GM12878 (cell line): ENCODE data around the gene DNAH17.

Experiments
- BCL11A ChIP-seq: IDR thresholded peaks from 2 replicates; pipeline ENCODE4 v1.6.1; 2011; ENCODE audit warnings: low read depth, low read length
- BHLHE40 ChIP-seq, 2 experiments: fragments of 450-650 bp in 1 of 2; IDR thresholded peaks; 2 replicates each; pipeline ENCODE4 v1.6.1; 2011 to 2017; ENCODE audit warnings: low read depth in 2 of 2, borderline replicate concordance in 1 of 2, improper control_type of control experiment in 1 of 2, low read length in 1 of 2, mild to moderate bottlenecking in 1 of 2
- EGR1 ChIP-seq, 2 experiments: IDR thresholded peaks; 1 replicate in 1 of 2; 2 replicates in 1 of 2; pipeline ENCODE4 v1.6.1; 2011 to 2012; ENCODE audit warnings: low read depth in 2 of 2, low read length in 2 of 2, borderline replicate concordance in 1 of 2, mild to moderate bottlenecking in 1 of 2, moderate library complexity in 1 of 2
- EP300 ChIP-seq, 2 experiments: fragments of 150-350 bp in 1 of 2; IDR thresholded peaks; 2 replicates each; pipeline ENCODE4 v1.6.1; 2011 to 2012; ENCODE audit warnings: low read depth in 2 of 2, low read length in 2 of 2, borderline replicate concordance in 1 of 2, improper control_type of control experiment in 1 of 2, inconsistent platforms in 1 of 2; ENCODE audit not compliant: control insufficient read depth in 1 of 2
- KDM1A ChIP-seq: fragments of 200-600 bp; sonication (generic); IDR thresholded peaks from 2 replicates; pipeline ENCODE4 v1.6.1; 2016; ENCODE audit warnings: borderline replicate concordance
- POLR2A ChIP-seq: IDR thresholded peaks from 2 replicates; pipeline ENCODE4 v1.6.1; 2011; ENCODE audit warnings: low read depth, mild to moderate bottlenecking, low read length
- POLR2AphosphoS5 ChIP-seq: IDR thresholded peaks from 2 replicates; pipeline ENCODE4 v1.6.1; 2011; ENCODE audit warnings: mild to moderate bottlenecking, low read length, inconsistent platforms
- ZNF217 ChIP-seq: fragments of 450-650 bp; IDR thresholded peaks from 2 replicates; pipeline ENCODE4 v1.6.1; 2017; ENCODE audit warnings: antibody characterized with exemption, mild to moderate bottlenecking
- TF ChIP-seq, protein P1 (sequence below): IDR thresholded peaks from 2 replicates; pipeline ENCODE4 v1.6.1; 2011; ENCODE audit warnings: borderline replicate concordance, low read depth, mild to moderate bottlenecking, moderate library complexity, low read length; ENCODE audit not compliant: insufficient read depth, poor library complexity, severe bottlenecking
- TF ChIP-seq, protein P2 (sequence below): IDR thresholded peaks from 2 replicates; pipeline ENCODE4 v1.6.1; 2012; ENCODE audit warnings: mild to moderate bottlenecking, low read depth, low read length
- TF ChIP-seq, protein P3 (sequence below): fragments of 450-650 bp; formaldehyde crosslinking; IDR thresholded peaks from 2 replicates; pipeline ENCODE4 v1.4.0; 2022; ENCODE audit warnings: mild to moderate bottlenecking, moderate library complexity
- TF ChIP-seq, protein P4 (sequence below): fragments of 450-650 bp; IDR thresholded peaks from 2 replicates; pipeline ENCODE4 v1.6.1; 2017; ENCODE audit warnings: mild to moderate bottlenecking, moderate library complexity
- TF ChIP-seq, protein P5 (sequence below), 3 experiments: IDR thresholded peaks in 2 of 3; conservative IDR thresholded peaks in 1 of 3; 2 replicates each; pipeline ENCODE4 v1.5.1; 2011; ENCODE audit warnings: low read depth in 3 of 3, low read length in 3 of 3, mild to moderate bottlenecking in 3 of 3, control low read depth in 2 of 3, moderate library complexity in 2 of 3, inconsistent platforms in 1 of 3, mixed read lengths in 1 of 3; ENCODE audit not compliant: control insufficient read depth in 2 of 3, insufficient read depth in 1 of 3; ENCODE audit errors: extremely low read depth in 1 of 3

DNA sequence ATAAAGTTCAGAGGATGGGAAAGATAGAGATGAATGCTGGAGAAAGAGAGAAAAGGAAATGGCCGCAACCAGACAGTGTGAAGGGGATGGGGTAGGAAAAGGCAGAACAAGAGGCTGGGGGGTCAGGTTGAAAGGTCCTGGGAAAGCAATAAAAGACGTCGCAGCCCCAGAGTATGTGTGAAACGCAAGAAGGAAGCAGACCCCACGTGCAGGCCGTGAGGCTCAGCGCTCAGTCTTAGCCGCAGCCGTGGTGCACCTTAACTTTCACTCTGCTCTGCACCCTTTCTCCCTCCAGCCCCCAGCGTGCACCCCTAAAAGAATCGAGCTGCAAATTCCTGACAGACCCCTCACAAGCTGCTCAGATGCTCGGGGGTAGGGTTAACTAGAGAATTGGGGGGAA, 1.9 kb downstream of the DNAH17 start:
- TF ChIP-seq, protein P1, sequence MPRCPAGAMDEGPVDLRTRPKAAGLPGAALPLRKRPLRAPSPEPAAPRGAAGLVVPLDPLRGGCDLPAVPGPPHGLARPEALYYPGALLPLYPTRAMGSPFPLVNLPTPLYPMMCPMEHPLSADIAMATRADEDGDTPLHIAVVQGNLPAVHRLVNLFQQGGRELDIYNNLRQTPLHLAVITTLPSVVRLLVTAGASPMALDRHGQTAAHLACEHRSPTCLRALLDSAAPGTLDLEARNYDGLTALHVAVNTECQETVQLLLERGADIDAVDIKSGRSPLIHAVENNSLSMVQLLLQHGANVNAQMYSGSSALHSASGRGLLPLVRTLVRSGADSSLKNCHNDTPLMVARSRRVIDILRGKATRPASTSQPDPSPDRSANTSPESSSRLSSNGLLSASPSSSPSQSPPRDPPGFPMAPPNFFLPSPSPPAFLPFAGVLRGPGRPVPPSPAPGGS = no peak
- TF ChIP-seq BCL11A (no peak), POLR2A (no peak), POLR2AphosphoS5 (no peak), BHLHE40 (IDR thresholded peaks at IDR 0.05; ENCODE audit: borderline replicate concordance in 1 of 2, low read depth in 2 of 2, low read length in 1 of 2) (no peak), EP300 (IDR thresholded peaks at IDR 0.05; ENCODE audit: borderline replicate concordance in 1 of 2, control insufficient read depth in 1 of 2, low read depth in 2 of 2, low read length in 2 of 2) (no peak), EGR1 (IDR thresholded peaks at IDR 0.05; ENCODE audit: borderline replicate concordance in 1 of 2, low read depth in 2 of 2, low read length in 2 of 2) (no peak), KDM1A (no peak), ZNF217 (no peak)
- TF ChIP-seq, protein P2, sequence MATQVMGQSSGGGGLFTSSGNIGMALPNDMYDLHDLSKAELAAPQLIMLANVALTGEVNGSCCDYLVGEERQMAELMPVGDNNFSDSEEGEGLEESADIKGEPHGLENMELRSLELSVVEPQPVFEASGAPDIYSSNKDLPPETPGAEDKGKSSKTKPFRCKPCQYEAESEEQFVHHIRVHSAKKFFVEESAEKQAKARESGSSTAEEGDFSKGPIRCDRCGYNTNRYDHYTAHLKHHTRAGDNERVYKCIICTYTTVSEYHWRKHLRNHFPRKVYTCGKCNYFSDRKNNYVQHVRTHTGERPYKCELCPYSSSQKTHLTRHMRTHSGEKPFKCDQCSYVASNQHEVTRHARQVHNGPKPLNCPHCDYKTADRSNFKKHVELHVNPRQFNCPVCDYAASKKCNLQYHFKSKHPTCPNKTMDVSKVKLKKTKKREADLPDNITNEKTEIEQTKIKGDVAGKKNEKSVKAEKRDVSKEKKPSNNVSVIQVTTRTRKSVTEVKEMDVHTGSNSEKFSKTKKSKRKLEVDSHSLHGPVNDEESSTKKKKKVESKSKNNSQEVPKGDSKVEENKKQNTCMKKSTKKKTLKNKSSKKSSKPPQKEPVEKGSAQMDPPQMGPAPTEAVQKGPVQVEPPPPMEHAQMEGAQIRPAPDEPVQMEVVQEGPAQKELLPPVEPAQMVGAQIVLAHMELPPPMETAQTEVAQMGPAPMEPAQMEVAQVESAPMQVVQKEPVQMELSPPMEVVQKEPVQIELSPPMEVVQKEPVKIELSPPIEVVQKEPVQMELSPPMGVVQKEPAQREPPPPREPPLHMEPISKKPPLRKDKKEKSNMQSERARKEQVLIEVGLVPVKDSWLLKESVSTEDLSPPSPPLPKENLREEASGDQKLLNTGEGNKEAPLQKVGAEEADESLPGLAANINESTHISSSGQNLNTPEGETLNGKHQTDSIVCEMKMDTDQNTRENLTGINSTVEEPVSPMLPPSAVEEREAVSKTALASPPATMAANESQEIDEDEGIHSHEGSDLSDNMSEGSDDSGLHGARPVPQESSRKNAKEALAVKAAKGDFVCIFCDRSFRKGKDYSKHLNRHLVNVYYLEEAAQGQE = no peak
- TF ChIP-seq, protein P3, sequence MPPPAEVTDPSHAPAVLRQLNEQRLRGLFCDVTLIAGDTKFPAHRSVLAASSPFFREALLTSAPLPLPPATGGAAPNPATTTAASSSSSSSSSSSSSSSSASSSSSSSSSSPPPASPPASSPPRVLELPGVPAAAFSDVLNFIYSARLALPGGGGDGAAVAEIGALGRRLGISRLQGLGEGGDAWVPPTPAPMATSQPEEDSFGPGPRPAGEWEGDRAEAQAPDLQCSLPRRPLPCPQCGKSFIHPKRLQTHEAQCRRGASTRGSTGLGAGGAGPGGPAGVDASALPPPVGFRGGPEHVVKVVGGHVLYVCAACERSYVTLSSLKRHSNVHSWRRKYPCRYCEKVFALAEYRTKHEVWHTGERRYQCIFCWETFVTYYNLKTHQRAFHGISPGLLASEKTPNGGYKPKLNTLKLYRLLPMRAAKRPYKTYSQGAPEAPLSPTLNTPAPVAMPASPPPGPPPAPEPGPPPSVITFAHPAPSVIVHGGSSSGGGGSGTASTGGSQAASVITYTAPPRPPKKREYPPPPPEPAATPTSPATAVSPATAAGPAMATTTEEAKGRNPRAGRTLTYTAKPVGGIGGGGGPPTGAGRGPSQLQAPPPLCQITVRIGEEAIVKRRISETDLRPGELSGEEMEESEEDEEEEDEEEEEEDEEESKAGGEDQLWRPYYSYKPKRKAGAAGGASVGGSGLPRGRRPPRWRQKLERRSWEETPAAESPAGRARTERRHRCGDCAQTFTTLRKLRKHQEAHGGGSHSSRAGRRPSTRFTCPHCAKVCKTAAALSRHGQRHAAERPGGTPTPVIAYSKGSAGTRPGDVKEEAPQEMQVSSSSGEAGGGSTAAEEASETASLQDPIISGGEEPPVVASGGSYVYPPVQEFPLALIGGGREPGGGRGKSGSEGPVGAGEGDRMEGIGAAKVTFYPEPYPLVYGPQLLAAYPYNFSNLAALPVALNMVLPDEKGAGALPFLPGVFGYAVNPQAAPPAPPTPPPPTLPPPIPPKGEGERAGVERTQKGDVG (CRISPR knock-in tag) = no peak
- TF ChIP-seq, protein P4, sequence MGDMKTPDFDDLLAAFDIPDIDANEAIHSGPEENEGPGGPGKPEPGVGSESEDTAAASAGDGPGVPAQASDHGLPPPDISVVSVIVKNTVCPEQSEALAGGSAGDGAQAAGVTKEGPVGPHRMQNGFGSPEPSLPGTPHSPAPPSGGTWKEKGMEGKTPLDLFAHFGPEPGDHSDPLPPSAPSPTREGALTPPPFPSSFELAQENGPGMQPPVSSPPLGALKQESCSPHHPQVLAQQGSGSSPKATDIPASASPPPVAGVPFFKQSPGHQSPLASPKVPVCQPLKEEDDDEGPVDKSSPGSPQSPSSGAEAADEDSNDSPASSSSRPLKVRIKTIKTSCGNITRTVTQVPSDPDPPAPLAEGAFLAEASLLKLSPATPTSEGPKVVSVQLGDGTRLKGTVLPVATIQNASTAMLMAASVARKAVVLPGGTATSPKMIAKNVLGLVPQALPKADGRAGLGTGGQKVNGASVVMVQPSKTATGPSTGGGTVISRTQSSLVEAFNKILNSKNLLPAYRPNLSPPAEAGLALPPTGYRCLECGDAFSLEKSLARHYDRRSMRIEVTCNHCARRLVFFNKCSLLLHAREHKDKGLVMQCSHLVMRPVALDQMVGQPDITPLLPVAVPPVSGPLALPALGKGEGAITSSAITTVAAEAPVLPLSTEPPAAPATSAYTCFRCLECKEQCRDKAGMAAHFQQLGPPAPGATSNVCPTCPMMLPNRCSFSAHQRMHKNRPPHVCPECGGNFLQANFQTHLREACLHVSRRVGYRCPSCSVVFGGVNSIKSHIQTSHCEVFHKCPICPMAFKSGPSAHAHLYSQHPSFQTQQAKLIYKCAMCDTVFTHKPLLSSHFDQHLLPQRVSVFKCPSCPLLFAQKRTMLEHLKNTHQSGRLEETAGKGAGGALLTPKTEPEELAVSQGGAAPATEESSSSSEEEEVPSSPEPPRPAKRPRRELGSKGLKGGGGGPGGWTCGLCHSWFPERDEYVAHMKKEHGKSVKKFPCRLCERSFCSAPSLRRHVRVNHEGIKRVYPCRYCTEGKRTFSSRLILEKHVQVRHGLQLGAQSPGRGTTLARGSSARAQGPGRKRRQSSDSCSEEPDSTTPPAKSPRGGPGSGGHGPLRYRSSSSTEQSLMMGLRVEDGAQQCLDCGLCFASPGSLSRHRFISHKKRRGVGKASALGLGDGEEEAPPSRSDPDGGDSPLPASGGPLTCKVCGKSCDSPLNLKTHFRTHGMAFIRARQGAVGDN = no peak
- TF ChIP-seq, protein P5, sequence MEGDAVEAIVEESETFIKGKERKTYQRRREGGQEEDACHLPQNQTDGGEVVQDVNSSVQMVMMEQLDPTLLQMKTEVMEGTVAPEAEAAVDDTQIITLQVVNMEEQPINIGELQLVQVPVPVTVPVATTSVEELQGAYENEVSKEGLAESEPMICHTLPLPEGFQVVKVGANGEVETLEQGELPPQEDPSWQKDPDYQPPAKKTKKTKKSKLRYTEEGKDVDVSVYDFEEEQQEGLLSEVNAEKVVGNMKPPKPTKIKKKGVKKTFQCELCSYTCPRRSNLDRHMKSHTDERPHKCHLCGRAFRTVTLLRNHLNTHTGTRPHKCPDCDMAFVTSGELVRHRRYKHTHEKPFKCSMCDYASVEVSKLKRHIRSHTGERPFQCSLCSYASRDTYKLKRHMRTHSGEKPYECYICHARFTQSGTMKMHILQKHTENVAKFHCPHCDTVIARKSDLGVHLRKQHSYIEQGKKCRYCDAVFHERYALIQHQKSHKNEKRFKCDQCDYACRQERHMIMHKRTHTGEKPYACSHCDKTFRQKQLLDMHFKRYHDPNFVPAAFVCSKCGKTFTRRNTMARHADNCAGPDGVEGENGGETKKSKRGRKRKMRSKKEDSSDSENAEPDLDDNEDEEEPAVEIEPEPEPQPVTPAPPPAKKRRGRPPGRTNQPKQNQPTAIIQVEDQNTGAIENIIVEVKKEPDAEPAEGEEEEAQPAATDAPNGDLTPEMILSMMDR (IDR thresholded peaks at IDR 0.05 in 2 of 3, conservative IDR thresholded peaks at IDR 0.05 in 1 of 3; ENCODE audit: control insufficient read depth in 2 of 3, extremely low read depth in 1 of 3, insufficient read depth in 1 of 3, low read depth in 3 of 3, low read length in 3 of 3) = no peak
